Ovary (tissue), 3 donors: ENCODE results near the gene GDAP1L1.

Source experiments
- CTCF ChIP-seq, 3 donors: fragments of 450-650 bp in 2 of 3; fragments of 200-600 bp in 1 of 3; IDR thresholded peaks; one replicate each; pipeline versions ENCODE4 v1.5.1 to v1.8.0; 2016 to 2022; ENCODE audit warnings: antibody characterized with exemption in 3 of 3, mild to moderate bottlenecking in 1 of 3
- EP300 ChIP-seq: sonication (generic); formaldehyde crosslinking; IDR thresholded peaks from one replicate; pipeline ENCODE4 v1.6.1; 2017; ENCODE audit warnings: antibody characterized with exemption
- POLR2A ChIP-seq: fragments of 450-650 bp; IDR thresholded peaks from one replicate; pipeline ENCODE4 v1.6.1; 2017; ENCODE audit warnings: antibody characterized with exemption, mild to moderate bottlenecking, moderate library complexity
- donor health status: DM: no; HTN: no; CAD: no.

- TF ChIP-seq CTCF (IDR thresholded peaks at IDR 0.05) (no peak), POLR2A (no peak), EP300 (no peak)
Measured at GRCh38 chr20:44306927-44307326, 59.8 kb downstream of the GDAP1L1 start.
